AG09309 (cell line): ENCODE measurements around the gene DNAH17.
A peak's percentile ranks its signal among the peaks of the same experiment; 100 is the strongest.

Experiments used
- DNase-seq: peaks from one replicate; pipeline ENCODE4 v3.0.0-alpha.2; 2010; ENCODE audit warnings: low read depth
- H3K4me3 ChIP-seq: 2 replicates; pipeline ENCODE4 v1.5.1; 2011; ENCODE audit warnings: mild to moderate bottlenecking, low read depth, low read length, moderate library complexity; ENCODE audit not compliant: control insufficient read depth
- TF ChIP-seq, protein P1 (sequence below): IDR thresholded peaks from 2 replicates; pipeline ENCODE4 v1.5.1; 2011; ENCODE audit warnings: mild to moderate bottlenecking, low read depth, low read length, inconsistent platforms; ENCODE audit not compliant: insufficient read depth, control insufficient read depth; ENCODE audit errors: missing control alignments

The DNAH17 gene

GRCh38 chr17:78376161-78376560 lies 201.0 kb downstream of the DNAH17 start:
- DNase-seq = no peak
- no peak overlapping the region for H3K4me3 ChIP-seq
- TF ChIP-seq, protein P1, sequence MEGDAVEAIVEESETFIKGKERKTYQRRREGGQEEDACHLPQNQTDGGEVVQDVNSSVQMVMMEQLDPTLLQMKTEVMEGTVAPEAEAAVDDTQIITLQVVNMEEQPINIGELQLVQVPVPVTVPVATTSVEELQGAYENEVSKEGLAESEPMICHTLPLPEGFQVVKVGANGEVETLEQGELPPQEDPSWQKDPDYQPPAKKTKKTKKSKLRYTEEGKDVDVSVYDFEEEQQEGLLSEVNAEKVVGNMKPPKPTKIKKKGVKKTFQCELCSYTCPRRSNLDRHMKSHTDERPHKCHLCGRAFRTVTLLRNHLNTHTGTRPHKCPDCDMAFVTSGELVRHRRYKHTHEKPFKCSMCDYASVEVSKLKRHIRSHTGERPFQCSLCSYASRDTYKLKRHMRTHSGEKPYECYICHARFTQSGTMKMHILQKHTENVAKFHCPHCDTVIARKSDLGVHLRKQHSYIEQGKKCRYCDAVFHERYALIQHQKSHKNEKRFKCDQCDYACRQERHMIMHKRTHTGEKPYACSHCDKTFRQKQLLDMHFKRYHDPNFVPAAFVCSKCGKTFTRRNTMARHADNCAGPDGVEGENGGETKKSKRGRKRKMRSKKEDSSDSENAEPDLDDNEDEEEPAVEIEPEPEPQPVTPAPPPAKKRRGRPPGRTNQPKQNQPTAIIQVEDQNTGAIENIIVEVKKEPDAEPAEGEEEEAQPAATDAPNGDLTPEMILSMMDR = no peak

DNA sequence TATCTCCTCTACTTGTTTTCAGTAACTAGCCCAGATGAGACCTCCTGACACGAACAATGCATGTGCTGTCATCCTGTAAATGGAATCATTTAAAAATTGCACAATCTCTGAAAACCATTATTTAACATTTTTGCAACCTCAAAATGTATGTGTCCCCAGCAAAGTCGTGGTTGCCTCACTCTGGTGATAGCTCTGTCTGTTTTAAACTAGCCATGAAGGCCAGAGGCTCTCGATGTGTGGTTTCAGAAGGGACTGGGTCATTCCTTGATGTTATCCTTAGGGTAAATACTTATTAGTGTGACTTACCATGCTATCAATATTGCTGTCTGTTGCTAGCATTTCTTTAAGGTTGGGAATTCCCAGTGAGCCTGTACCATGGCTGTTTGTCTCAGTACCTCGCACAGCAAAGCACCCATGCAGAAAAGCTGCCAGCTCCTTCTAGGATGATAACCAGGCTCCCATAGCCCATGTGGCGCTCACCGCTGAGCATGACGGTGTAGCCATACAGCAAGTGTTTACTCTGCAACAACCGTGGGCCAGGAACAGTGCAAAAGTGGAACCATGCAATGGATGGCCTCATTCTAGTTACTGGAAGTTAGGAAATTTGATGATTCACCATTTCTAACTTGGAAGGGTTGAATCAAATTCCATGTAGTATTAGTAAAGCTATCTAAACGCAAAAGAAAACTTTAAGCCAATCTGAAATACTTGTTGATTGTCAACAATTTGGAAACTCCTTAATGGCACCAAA lies 201.6 kb downstream of the DNAH17 start:
- DNase-seq = peak; percentile 90
- no peak overlapping the region for H3K4me3 ChIP-seq
- TF ChIP-seq, protein P1 = no peak

DNA sequence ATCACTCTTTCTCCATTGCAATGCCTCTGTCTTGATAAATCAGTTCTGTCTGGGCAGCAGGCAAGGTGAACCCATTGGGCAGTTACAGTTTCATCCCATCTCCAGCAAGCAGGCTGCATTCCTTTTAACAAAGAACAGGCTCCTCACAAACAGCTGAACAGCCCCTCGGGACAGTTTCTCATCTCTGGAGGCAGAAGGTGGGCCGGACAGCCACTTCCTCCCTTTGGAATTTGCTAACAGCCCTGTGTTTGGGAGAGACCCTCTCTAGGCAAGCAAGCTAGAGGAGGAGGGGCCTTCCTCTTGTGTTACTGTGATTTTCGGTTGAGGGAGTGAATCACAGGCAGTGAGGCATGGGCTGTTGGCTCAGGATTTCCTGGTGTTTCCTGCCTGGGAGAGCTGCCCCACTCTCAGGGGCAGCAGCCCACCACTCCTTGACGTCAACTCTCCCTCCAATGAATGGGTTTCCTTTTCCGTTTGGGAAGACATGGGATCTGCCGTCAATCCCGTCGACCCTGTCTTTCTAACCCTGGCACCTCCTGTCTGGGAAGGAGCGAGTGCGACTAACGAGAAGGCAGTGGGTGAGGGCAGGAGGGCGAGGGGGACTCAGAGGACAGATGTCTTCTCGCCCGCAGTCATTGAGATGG lies 202.4 kb downstream of the DNAH17 start:
- no peak overlapping the region for H3K4me3 ChIP-seq
- TF ChIP-seq, protein P1 = no peak
- DNase-seq = no peak

DNA sequence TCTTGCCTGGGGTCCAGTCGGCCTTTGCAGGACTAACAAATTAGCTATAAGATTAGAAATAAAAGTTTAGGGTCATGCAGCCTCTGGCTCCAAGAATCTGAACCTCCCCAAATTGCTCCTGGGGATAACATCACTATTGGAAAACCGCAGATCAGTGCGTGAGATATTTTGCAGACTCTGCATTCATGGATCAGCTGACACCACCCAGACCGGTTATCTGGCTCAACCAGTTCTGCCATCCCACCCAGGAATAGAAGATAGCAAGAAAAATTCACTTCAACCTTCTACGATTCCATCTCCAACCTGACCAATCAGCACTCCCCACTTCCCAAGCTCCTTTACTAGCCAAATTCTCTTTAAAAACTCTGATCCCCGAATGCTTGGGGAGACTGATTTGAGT lies 203.0 kb downstream of the DNAH17 start:
- H3K4me3 ChIP-seq = no peak overlapping the region
- no peak for DNase-seq
- TF ChIP-seq, protein P1 = no peak
